Muscle of arm (tissue), 12 donors: ENCODE data around the gene BMPR1B. TPM values are rescaled to one million over a fixed set of nuclear protein-coding genes. Genes with fewer than 3 reads are reported as not detected.
A peak's percentile ranks its signal among the peaks of the same experiment; 100 is the strongest.
"Not testable (repeated sequence)": the region's sequence is repeated elsewhere in the genome, so short reads cannot be mapped to it uniquely, and the experiment has no call there.

Source experiments
- DNase-seq: peaks from one replicate; pipeline ENCODE4 v3.0.0-alpha.2; 2013
- polyA plus RNA-seq, 12 donors: library from polyadenylated mRNA; unstranded; fragments of 120-200 nt; gene quantifications; one replicate each; pipeline ENCODE4 v1.2.1, GENCODE V29; 2013; ENCODE audit not compliant: insufficient read length in 12 of 12

Gene BMPR1B
- polyA plus RNA-seq, 12 donors: 5.3 to 24.5 (median 13.6) TPM; not detected in 1

DNA sequence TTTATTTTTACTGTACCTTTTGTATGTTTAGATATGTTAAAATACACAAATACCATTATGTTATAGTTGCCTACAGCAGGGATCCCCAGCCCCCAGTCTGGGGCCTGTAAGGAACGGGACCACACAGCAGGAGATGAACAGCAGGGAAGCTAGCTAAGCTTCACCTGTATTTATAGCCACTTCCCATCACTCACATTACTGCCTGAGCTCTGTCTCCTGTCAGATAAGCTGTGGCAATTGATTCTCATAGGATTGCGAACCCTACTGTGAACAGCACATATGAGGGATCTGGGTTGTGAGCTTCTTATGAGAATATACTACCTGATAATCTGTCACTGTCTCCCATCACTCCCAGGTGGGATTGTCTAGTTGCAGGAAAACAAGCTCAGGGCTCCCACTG, 73.9 kb downstream of the BMPR1B start:
- DNase-seq: no peak

- DNase-seq: not testable (repeated sequence)
Observed at GRCh38 chr4:94832329-94832728, 74.6 kb downstream of the BMPR1B start.

- DNase-seq: no peak
Observed at GRCh38 chr4:94833394-94833793, 75.6 kb downstream of the BMPR1B start.

GRCh38 chr4:94834501-94834900, 76.7 kb downstream of the BMPR1B start:
- DNase-seq: no peak

- DNase-seq: not testable (repeated sequence)
Observed at GRCh38 chr4:94841166-94841863, 83.6 kb downstream of the BMPR1B start.

DNA sequence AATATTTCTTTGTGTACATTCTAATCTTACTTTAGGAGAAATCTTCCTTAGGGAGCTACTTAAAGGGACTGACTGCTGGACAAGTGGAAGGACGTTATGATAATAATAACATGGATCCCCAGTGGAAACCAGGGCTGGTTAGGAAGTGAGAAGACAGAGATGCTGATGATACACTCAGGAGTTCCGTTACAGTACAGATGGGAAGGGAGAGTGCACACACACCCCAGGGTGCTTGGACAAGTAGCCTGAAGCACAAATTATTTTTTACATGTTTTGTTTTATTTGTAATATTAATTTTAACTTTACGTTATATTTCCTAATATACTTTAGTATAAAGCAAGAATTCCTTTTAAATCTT, 84.1 kb downstream of the BMPR1B start:
- DNase-seq: no peak

GRCh38 chr4:94843216-94843615, 85.5 kb downstream of the BMPR1B start:
- DNase-seq: no peak

- DNase-seq: no peak
Observed at GRCh38 chr4:94848326-94848725, 90.6 kb downstream of the BMPR1B start.

- DNase-seq: no peak
Observed at GRCh38 chr4:94849901-94850300, 92.1 kb downstream of the BMPR1B start.

DNA sequence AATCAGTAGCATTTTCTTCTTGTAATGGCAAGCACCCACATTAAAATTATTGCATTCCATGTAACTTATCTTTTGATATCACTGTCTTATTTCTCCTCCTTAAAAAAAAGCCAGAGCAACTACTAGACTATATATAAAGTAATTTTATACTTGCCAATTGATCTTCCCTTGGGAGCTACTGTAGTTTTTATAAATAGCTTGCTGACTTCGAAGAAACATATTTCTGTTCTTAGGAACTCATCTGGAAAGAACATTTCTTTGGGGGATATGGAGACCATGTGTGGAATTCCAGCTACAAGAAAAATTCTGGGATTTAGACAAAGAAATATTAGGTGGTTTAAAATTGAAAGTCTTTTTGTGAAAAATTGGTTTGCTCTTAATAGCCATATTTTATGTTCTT, 94.9 kb downstream of the BMPR1B start:
- DNase-seq: peak; percentile 79

DNA sequence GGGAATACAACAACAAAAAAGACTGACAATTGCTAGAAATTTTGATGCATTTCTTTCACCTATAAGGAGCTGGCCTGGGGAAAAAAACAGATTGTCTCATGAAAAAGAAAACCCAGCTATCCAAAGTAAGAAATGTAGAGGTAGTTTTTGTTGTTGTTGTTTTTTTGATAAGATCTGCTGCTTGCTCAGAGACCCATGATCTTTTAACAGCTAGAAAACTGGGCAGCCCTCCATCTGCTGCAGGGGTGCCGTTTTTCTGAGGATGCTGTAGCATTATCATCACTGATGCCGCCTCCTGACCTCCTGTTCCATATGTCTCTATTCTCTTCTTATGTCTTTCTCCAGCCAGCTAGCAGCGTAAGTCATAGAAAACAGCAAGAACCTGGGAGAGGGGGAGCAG, 98.3 kb downstream of the BMPR1B start:
- DNase-seq: no peak

DNA sequence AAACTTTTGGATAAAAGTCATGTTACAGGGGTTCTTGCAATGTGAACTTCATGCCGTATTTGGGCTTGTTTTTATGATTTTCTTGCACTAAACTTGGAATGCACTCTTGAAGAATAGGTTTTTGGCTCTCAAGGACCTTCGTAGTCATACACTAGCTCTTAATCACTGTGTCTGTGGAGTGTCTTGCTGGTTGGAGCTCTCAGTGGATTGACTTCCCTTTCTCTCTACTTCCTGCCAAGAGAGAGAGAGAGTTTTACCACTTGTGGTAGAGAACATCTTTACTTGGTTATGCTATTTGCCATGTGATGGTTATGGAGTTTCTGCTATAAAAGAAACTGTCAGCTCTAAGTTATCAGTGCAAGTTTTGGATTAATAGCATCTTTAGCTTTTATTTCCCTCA, 112.4 kb downstream of the BMPR1B start:
- no peak for DNase-seq

- no peak for DNase-seq
Observed at GRCh38 chr4:94871644-94872305, 114.0 kb downstream of the BMPR1B start.

DNA sequence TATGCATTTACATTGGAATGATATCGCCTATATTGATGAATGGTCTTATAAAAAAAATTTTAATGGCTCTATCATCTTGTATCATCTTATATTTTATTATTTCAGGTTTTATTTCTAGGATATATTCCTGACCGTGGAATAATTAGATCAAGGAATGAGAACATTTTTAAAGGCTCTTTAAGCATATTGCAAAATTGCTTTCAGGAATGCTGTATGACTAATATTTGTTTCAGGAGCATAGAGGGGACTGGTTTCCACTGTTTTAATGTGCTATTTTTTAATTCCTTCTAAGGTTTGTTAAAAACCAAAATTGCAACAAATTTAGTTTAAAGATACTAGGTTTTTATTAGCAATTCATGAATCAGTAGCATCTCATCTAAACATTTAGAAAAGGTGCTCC, 120.2 kb downstream of the BMPR1B start:
- DNase-seq: no peak

DNA sequence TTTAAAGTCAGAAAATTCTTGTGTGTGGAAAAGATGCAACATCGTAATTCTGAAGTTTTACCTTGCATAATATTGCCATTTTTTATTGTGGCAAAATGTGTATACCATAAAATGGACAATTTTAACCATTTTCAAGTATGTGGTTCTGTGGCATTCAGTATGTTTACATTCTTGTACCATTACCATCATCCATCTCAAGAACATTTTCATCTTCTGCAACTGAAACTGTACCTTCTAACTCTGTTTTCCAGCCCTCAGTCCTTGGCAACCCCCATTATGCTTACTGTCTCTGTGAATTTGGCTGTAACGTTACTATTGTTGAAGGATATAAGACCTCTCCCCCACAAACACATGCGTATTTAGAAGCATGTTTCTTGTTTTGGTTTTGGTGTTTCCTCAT, 123.2 kb downstream of the BMPR1B start:
- no peak for DNase-seq

- no peak for DNase-seq
Observed at GRCh38 chr4:94882756-94883155, 125.0 kb downstream of the BMPR1B start.

DNA sequence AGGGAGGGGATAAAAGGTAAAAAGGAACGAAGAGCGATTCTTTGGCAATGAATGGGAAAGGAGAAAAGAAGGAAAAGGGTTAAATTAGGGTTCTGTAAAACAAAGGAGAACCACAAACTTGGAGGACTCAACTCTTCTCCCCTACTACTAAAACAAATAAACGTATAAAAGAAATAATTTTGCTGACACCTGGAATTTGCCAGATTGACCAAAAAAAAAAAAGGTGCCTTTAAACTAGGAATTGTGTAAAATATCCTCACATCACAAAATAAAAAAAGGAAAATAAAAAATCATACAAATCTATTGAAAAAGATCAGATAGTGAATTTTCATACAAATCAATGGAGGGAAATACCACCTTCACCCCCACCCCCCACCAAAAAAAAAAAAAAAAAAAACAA, 129.3 kb downstream of the BMPR1B start:
- no peak for DNase-seq

GRCh38 chr4:94889523-94889922, 131.8 kb downstream of the BMPR1B start:
- no peak for DNase-seq

GRCh38 chr4:94889946-94890345, 132.2 kb downstream of the BMPR1B start:
- no peak for DNase-seq

- DNase-seq: no peak
Observed at GRCh38 chr4:94890579-94890978, 132.8 kb downstream of the BMPR1B start.

- no peak for DNase-seq
Observed at GRCh38 chr4:94892051-94892450, 134.3 kb downstream of the BMPR1B start.

DNA sequence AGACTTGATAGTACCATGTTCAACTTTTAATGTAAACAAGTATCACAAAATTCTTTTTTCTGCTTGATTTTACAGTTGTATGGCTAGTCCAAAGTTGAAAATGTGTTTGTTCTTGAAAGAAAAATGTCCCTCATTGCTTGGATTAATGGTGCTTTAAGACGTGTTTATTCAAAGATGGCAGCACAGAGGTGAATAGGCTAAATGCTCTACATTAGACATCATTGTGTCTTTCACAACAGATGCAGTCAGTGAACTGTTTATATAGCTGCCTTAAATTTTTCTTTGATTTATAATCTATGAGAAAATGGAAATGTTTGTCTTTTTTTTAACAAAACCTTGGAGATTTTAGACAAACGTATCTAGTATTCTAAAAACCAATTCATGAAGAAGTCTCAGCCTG, 137.3 kb downstream of the BMPR1B start:
- DNase-seq: no peak

GRCh38 chr4:94897023-94897422, 139.3 kb downstream of the BMPR1B start:
- DNase-seq: no peak

GRCh38 chr4:94905511-94905910, 147.8 kb downstream of the BMPR1B start:
- DNase-seq: no peak
